GM19468 (cell line): ENCODE measurements around the gene IGFBP5.

Experiments used
- ATAC-seq: cut with Tn5 transposase; IDR thresholded peaks from one replicate; pipeline ENCODE4 v1.9.1; 2021; ENCODE audit warnings: mild to moderate bottlenecking, moderate library complexity, moderate number of reproducible peaks; ENCODE audit not compliant: unreplicated experiment; ENCODE audit errors: extremely low read depth

IGFBP5 gene

GRCh38 chr2:216670266-216671080 lies 24.9 kb downstream of the IGFBP5 start:
- no peak for ATAC-seq

- no peak for ATAC-seq
Observed at GRCh38 chr2:216666461-216667233, 28.7 kb downstream of the IGFBP5 start.

- ATAC-seq, result no peak
Observed at GRCh38 chr2:216665717-216666116, 29.6 kb downstream of the IGFBP5 start.

GRCh38 chr2:216665242-216665641 lies 30.1 kb downstream of the IGFBP5 start:
- ATAC-seq, result no peak

- ATAC-seq, result no peak
Observed at GRCh38 chr2:216664593-216665034, 30.7 kb downstream of the IGFBP5 start.

GRCh38 chr2:216663846-216664245 lies 31.5 kb downstream of the IGFBP5 start:
- no peak for ATAC-seq

GRCh38 chr2:216663106-216663505 lies 32.2 kb downstream of the IGFBP5 start:
- no peak for ATAC-seq

- ATAC-seq, result no peak
Observed at GRCh38 chr2:216661639-216662375, 33.5 kb downstream of the IGFBP5 start.

- ATAC-seq, result no peak
Observed at GRCh38 chr2:216661051-216661450, 34.3 kb downstream of the IGFBP5 start.

- no peak for ATAC-seq
Observed at GRCh38 chr2:216660496-216660895, 34.9 kb downstream of the IGFBP5 start.

GRCh38 chr2:216659276-216659675 lies 36.1 kb downstream of the IGFBP5 start:
- no peak for ATAC-seq

GRCh38 chr2:216658757-216659156 lies 36.6 kb downstream of the IGFBP5 start:
- ATAC-seq, result no peak

- no peak for ATAC-seq
Observed at GRCh38 chr2:216657980-216658379, 37.4 kb downstream of the IGFBP5 start.

- ATAC-seq, result no peak
Observed at GRCh38 chr2:216657086-216657855, 38.1 kb downstream of the IGFBP5 start.

GRCh38 chr2:216654528-216655052 lies 40.8 kb downstream of the IGFBP5 start:
- no peak for ATAC-seq

GRCh38 chr2:216653931-216654365 lies 41.4 kb downstream of the IGFBP5 start:
- no peak for ATAC-seq

- no peak for ATAC-seq
Observed at GRCh38 chr2:216653093-216653799, 42.1 kb downstream of the IGFBP5 start.

GRCh38 chr2:216652566-216652965 lies 42.8 kb downstream of the IGFBP5 start:
- ATAC-seq, result no peak

- no peak for ATAC-seq
Observed at GRCh38 chr2:216651351-216651881, 43.9 kb downstream of the IGFBP5 start.
